ENCODE data around the gene CRYBG3.

The CRYBG3 gene

GRCh38 chr3:97970156-97970555 lies 148.3 kb downstream of the CRYBG3 start:
- in situ Hi-C loops (cut with HindIII; ENCODE audit: low sequenced_read_pairs): no loop called here

- in situ Hi-C loops (cut with HindIII; ENCODE audit: low sequenced_read_pairs): no loop called here
Observed at GRCh38 chr3:97970956-97971620, 149.3 kb downstream of the CRYBG3 start.

GRCh38 chr3:97971679-97972567 lies 150.1 kb downstream of the CRYBG3 start, which contains the start of gene RIOX2:
RIOX2 (minus strand) TSS chr3:97972431; CDS start chr3:97967593, 4,838 bp downstream.
- in situ Hi-C loops (cut with HindIII; ENCODE audit: low sequenced_read_pairs): no loop called here

- in situ Hi-C loops (cut with HindIII; ENCODE audit: low sequenced_read_pairs): no loop called here
Observed at GRCh38 chr3:97972976-97973375, 151.2 kb downstream of the CRYBG3 start.

GRCh38 chr3:97974996-97975395 lies 153.2 kb downstream of the CRYBG3 start:
- in situ Hi-C loops (cut with HindIII; ENCODE audit: low sequenced_read_pairs): no loop called here

GRCh38 chr3:97975466-97975865 lies 153.7 kb downstream of the CRYBG3 start:
- in situ Hi-C loops (cut with HindIII; ENCODE audit: low sequenced_read_pairs): no loop called here

GRCh38 chr3:97979610-97980009 lies 157.8 kb downstream of the CRYBG3 start:
- in situ Hi-C loops (cut with HindIII; ENCODE audit: low sequenced_read_pairs): no loop called here

GRCh38 chr3:97981886-97982285 lies 160.1 kb downstream of the CRYBG3 start:
- in situ Hi-C loops (cut with HindIII; ENCODE audit: low sequenced_read_pairs): no loop called here

- in situ Hi-C loops (cut with HindIII; ENCODE audit: low sequenced_read_pairs): no loop called here
Observed at GRCh38 chr3:97983933-97984491, 162.2 kb downstream of the CRYBG3 start.

- in situ Hi-C loops (cut with HindIII; ENCODE audit: low sequenced_read_pairs): no loop called here
Observed at GRCh38 chr3:97987306-97987705, 165.5 kb downstream of the CRYBG3 start.

GRCh38 chr3:97988784-97989568 lies 167.2 kb downstream of the CRYBG3 start:
- in situ Hi-C loops (cut with HindIII; ENCODE audit: low sequenced_read_pairs): no loop called here

GRCh38 chr3:97990624-97991292 lies 168.9 kb downstream of the CRYBG3 start:
- in situ Hi-C loops (cut with HindIII; ENCODE audit: low sequenced_read_pairs): no loop called here

GRCh38 chr3:97991293-97991682 lies 169.5 kb downstream of the CRYBG3 start:
- in situ Hi-C loops (cut with HindIII; ENCODE audit: low sequenced_read_pairs): no loop called here

GRCh38 chr3:97992547-97993173 lies 170.8 kb downstream of the CRYBG3 start:
- in situ Hi-C loops (cut with HindIII; ENCODE audit: low sequenced_read_pairs): no loop called here

GRCh38 chr3:97993526-97993925 lies 171.7 kb downstream of the CRYBG3 start:
- in situ Hi-C loops (cut with HindIII; ENCODE audit: low sequenced_read_pairs): no loop called here

- in situ Hi-C loops (cut with HindIII; ENCODE audit: low sequenced_read_pairs): no loop called here
Observed at GRCh38 chr3:97994328-97994945, 172.6 kb downstream of the CRYBG3 start.

Data from endothelial cell of hepatic sinusoid (primary cell).